ENCODE data around the gene KRT86. TPM values are rescaled to one million over a fixed set of nuclear protein-coding genes. Genes with fewer than 3 reads are reported as not detected.
A peak's percentile ranks its signal among the peaks of the same experiment; 100 is the strongest.

Gene KRT86
- total RNA-seq, 4 donors from 2014 or later: 3.6 TPM; not detected in 3

DNA sequence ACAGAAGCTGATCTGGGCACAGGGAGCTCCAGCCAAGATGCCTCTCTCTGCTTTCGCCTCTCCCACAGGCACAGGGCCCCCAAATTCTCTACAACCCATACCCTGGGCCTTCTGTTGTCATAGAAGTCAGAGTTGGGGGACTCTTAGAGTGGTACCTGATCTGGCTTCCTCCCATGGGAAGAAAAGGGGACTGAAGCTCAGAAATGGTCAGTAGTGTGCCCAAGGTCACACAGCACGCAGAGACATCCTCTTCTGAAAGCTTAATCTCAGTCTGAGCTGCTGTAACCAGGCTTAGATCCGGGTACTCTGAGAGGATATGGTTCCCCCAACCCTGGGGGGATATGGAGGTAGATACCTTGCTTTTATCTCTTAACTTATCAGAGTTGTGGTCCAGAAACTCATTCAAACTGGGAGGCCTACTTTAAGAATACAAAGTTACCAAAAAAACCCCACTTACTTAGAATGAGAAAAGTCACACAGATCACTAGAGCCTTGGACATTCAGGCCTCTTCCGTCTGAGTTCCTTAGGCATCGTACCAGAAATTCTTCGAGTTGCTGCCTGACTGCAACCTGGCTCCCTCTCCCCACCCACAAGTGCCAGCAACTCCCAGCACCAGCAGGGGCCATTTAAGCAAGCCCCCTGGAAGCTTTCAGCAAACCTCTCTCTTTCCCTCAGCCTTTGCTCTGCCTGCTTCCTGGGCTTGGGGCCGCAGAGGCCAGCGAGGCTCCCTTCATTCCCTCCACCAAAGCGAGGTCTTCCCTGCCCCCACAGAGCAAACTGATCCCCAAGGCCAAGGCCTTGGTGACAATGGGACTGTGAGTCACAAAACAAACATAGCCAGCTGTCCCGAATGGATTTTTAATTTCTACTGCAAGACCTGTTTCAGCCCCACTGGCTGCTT lies 27.5 kb upstream of the KRT86 start:
- Histone ChIP-seq H3K27me3 (peaks cover 20% of the 10 kb centered on the region), H3K36me3 (no peaks in the 10 kb centered on the region), H3K4me3 (no peak overlapping the region), H3K9me3 (no peaks in the 10 kb centered on the region), H3K4me1 (peaks cover 11 to 28% (median 16%) of the 10 kb centered on the region in 4 donors), H3K27ac (peak overlapping the region in 1 of 4 donors; percentile 29)
- in situ Hi-C loops (cut with MboI; ENCODE audit: low pct_ligation_motif_present in 1 of 4, low pct_unique_long_range_greater_than_20kb in 1 of 4, low sequenced_read_pairs in 3 of 4): no loop called here
- no peak for DNase-seq
- no peak for TF ChIP-seq POLR2A (IDR thresholded peaks at IDR 0.05)
- no peak for TF ChIP-seq EP300 (IDR thresholded peaks at IDR 0.05; ENCODE audit: low read depth)
- TF ChIP-seq, protein P1, sequence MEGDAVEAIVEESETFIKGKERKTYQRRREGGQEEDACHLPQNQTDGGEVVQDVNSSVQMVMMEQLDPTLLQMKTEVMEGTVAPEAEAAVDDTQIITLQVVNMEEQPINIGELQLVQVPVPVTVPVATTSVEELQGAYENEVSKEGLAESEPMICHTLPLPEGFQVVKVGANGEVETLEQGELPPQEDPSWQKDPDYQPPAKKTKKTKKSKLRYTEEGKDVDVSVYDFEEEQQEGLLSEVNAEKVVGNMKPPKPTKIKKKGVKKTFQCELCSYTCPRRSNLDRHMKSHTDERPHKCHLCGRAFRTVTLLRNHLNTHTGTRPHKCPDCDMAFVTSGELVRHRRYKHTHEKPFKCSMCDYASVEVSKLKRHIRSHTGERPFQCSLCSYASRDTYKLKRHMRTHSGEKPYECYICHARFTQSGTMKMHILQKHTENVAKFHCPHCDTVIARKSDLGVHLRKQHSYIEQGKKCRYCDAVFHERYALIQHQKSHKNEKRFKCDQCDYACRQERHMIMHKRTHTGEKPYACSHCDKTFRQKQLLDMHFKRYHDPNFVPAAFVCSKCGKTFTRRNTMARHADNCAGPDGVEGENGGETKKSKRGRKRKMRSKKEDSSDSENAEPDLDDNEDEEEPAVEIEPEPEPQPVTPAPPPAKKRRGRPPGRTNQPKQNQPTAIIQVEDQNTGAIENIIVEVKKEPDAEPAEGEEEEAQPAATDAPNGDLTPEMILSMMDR (IDR thresholded peaks at IDR 0.05): no peak
- TF ChIP-seq POLR2AphosphoS5 (IDR thresholded peaks at IDR 0.05): no peak
- 40 to 43% methylated on average over 2 to 10 of the region's 10 CpGs for WGBS, 2 donors (ENCODE audit: low coverage in 1 of 2)
- intact Hi-C loops (cut with DNase I; ENCODE audit: low total_unique reads): no loop called here

DNA sequence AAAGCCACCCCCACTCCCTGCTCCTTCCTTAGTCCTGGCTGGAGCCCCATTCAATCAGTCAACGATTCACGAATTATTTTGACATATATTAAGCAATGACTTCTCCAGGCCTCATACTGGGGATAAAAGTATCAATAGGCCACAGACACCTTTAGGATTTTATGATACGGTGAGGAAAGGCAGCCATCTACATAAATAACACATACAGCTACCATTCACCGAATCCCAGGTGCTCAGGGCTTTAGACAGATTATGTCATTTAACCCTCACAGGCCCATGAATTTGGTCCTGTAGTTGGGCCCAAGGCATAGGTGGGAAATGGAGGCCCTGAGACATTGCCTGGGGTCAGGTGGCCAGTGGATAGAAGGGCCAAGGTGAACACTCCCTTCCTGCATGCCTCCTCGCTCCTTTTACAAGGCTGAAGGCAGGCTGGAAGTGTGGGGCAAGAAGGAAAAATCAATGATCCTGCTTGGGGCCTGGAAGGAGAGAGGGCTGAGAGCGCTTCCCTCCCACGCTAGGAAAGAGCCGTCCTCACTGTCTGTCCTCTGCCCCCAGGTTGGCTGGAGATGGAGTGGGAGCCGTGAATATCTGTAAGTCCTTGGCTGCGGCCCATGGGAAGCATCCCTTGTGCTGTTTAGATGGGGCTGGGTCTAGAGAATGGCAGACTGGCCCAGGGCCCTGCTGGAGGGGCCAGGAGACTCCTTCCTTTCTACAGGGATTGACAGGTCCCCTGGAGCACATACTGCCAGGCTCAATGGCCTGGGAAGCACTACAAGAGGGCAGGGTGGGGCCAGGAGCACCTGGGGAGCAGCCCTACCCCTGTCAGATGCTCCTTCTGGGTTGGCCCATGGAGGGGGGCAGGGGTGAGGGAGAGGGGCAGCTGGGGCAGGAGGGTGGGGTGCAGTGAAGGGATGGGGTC lies 26.6 kb upstream of the KRT86 start:
- no peaks in the 10 kb centered on the region for H3K36me3 ChIP-seq
- peaks cover 11 to 28% (median 16%) of the 10 kb centered on the region in 4 donors for H3K4me1 ChIP-seq
- H3K4me3 ChIP-seq: no peak overlapping the region
- in situ Hi-C loops (cut with MboI; ENCODE audit: low pct_ligation_motif_present in 1 of 4, low pct_unique_long_range_greater_than_20kb in 1 of 4, low sequenced_read_pairs in 3 of 4) (no loop called here), intact Hi-C loops (cut with DNase I; ENCODE audit: low total_unique reads) (no loop called here)
- TF ChIP-seq POLR2A (IDR thresholded peaks at IDR 0.05) (no peak), EP300 (IDR thresholded peaks at IDR 0.05; ENCODE audit: low read depth) (no peak), POLR2AphosphoS5 (IDR thresholded peaks at IDR 0.05) (no peak)
- TF ChIP-seq, protein P1 (IDR thresholded peaks at IDR 0.05): no peak
- H3K27ac ChIP-seq: peak overlapping the region in 2 of 4 donors; percentile 29 to 46
- no peak for DNase-seq
- no peaks in the 10 kb centered on the region for H3K9me3 ChIP-seq
- peaks cover 20% of the 10 kb centered on the region for H3K27me3 ChIP-seq
- WGBS, 2 donors (ENCODE audit: low coverage in 1 of 2): 70 to 80% methylated on average over 2 to 10 of the region's 10 CpGs

DNA sequence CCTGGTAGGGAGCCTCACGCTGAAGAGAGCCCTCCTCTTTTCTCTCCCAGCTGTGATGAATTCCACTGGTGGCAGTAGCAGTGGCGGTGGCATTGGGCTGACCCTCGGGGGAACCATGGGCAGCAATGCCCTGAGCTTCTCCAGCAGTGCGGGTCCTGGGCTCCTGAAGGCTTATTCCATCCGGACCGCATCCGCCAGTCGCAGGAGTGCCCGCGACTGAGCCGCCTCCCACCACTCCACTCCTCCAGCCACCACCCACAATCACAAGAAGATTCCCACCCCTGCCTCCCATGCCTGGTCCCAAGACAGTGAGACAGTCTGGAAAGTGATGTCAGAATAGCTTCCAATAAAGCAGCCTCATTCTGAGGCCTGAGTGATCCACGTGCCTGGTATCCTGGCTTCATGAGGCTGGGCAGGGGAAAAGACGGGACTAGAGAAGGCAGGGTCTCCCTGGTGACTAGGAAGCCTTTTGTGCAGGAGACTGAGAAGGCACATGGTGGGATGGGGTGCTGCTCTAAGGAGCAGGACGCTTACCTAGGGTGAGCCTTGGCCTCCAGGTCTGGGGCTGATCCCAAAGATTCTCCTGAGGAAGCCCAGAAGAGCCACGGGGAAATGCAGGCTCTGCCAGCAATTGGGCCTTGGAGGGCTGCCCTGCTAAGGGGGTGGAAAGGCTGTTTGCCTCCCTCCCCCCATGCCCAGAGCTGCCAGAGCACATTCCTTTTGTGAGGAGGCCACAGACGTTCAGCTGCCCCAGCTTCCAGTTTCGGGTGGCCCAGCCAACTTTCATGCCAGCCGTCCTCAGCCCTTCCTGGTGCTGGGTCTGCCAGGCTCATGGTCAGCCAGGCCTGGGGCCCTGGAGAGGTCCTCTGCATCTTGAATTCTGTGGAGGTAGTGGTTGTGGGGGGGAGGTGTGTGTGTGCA lies 25.6 kb upstream of the KRT86 start:
- Histone ChIP-seq H3K27ac (peak overlapping the region; percentile 22 to 46 (median 36)), H3K9me3 (no peaks in the 10 kb centered on the region), H3K36me3 (no peaks in the 10 kb centered on the region), H3K4me1 (peaks cover 6 to 19% (median 11%) of the 10 kb centered on the region in 4 donors), H3K27me3 (peaks cover 20% of the 10 kb centered on the region), H3K4me3 (no peak overlapping the region)
- DNase-seq: no peak
- WGBS, 2 donors (ENCODE audit: low coverage in 1 of 2): 83% methylated on average over 17 of the region's 18 CpGs; no CpG with 5 or more reads in 1 of the 2 donors
- intact Hi-C loops (cut with DNase I; ENCODE audit: low total_unique reads) (no loop called here), in situ Hi-C loops (cut with MboI; ENCODE audit: low pct_ligation_motif_present in 1 of 4, low pct_unique_long_range_greater_than_20kb in 1 of 4, low sequenced_read_pairs in 3 of 4) (no loop called here)
- no peak for TF ChIP-seq POLR2A (IDR thresholded peaks at IDR 0.05)
- TF ChIP-seq EP300 (IDR thresholded peaks at IDR 0.05; ENCODE audit: low read depth): no peak
- TF ChIP-seq, protein P1 (IDR thresholded peaks at IDR 0.05): no peak
- no peak for TF ChIP-seq POLR2AphosphoS5 (IDR thresholded peaks at IDR 0.05)

All from transverse colon (tissue), 4 donors.